Measurements from ENCODE around the gene INSR. TPM values are rescaled to one million over a fixed set of nuclear protein-coding genes. Genes with fewer than 3 reads are reported as not detected.
A peak's percentile ranks its signal among the peaks of the same experiment; 100 is the strongest.

Gene INSR
- total RNA-seq, 1 donor from 2014 or later = 27.3 TPM

GRCh38 chr19:7098096-7098495 lies 196.1 kb downstream of the INSR start:
- no peak for DNase-seq (ENCODE audit: extremely low spot score, unreplicated experiment)
- H3K27me3 Mint-ChIP-seq (ENCODE audit: unreplicated experiment) = no peaks in the 10 kb centered on the region
- H3K9me3 Mint-ChIP-seq (ENCODE audit: unreplicated experiment) = peaks cover 24% of the 10 kb centered on the region
- peak overlapping the region; percentile 99 for H3K27ac Mint-ChIP-seq (ENCODE audit: unreplicated experiment)
- no peak for TF ChIP-seq CTCF (IDR thresholded peaks at IDR 0.05)
- H3K36me3 Mint-ChIP-seq (ENCODE audit: unreplicated experiment) = peaks cover 10% of the 10 kb centered on the region
- H3K4me3 Mint-ChIP-seq (ENCODE audit: unreplicated experiment) = peak overlapping the region; percentile 87
- H3K4me1 Mint-ChIP-seq (ENCODE audit: unreplicated experiment) = peaks cover 10% of the 10 kb centered on the region

GRCh38 chr19:7088999-7089398 lies 205.2 kb downstream of the INSR start:
- H3K27me3 Mint-ChIP-seq (ENCODE audit: unreplicated experiment) = no peaks in the 10 kb centered on the region
- peaks cover 10% of the 10 kb centered on the region for H3K9me3 Mint-ChIP-seq (ENCODE audit: unreplicated experiment)
- no peak overlapping the region for H3K27ac Mint-ChIP-seq (ENCODE audit: unreplicated experiment)
- H3K36me3 Mint-ChIP-seq (ENCODE audit: unreplicated experiment) = peaks cover 33% of the 10 kb centered on the region
- H3K4me3 Mint-ChIP-seq (ENCODE audit: unreplicated experiment) = no peak overlapping the region
- H3K4me1 Mint-ChIP-seq (ENCODE audit: unreplicated experiment) = no peaks in the 10 kb centered on the region
- TF ChIP-seq CTCF (IDR thresholded peaks at IDR 0.05) = no peak
- DNase-seq (ENCODE audit: extremely low spot score, unreplicated experiment) = no peak

- Mint-ChIP-seq H3K27ac (ENCODE audit: unreplicated experiment) (no peak overlapping the region), H3K27me3 (ENCODE audit: unreplicated experiment) (no peaks in the 10 kb centered on the region), H3K4me3 (ENCODE audit: unreplicated experiment) (no peak overlapping the region), H3K36me3 (ENCODE audit: unreplicated experiment) (peaks cover 74% of the 10 kb centered on the region), H3K4me1 (ENCODE audit: unreplicated experiment) (no peaks in the 10 kb centered on the region), H3K9me3 (ENCODE audit: unreplicated experiment) (peaks cover 34% of the 10 kb centered on the region)
- no peak for DNase-seq (ENCODE audit: extremely low spot score, unreplicated experiment)
- TF ChIP-seq CTCF (IDR thresholded peaks at IDR 0.05) = no peak
These were observed 210.9 kb downstream of the INSR start for GRCh38 chr19:7083076-7083956.

- Mint-ChIP-seq H3K27ac (ENCODE audit: unreplicated experiment) (no peak overlapping the region), H3K4me3 (ENCODE audit: unreplicated experiment) (no peak overlapping the region), H3K4me1 (ENCODE audit: unreplicated experiment) (no peaks in the 10 kb centered on the region), H3K27me3 (ENCODE audit: unreplicated experiment) (no peaks in the 10 kb centered on the region), H3K36me3 (ENCODE audit: unreplicated experiment) (peaks cover 87% of the 10 kb centered on the region), H3K9me3 (ENCODE audit: unreplicated experiment) (peaks cover 38% of the 10 kb centered on the region)
- DNase-seq (ENCODE audit: extremely low spot score, unreplicated experiment) = no peak
- no peak for TF ChIP-seq CTCF (IDR thresholded peaks at IDR 0.05)
These were observed 216.2 kb downstream of the INSR start for GRCh38 chr19:7078008-7078407.

GRCh38 chr19:7076151-7076550 lies 218.1 kb downstream of the INSR start:
- Mint-ChIP-seq H3K27ac (ENCODE audit: unreplicated experiment) (no peak overlapping the region), H3K4me3 (ENCODE audit: unreplicated experiment) (no peak overlapping the region), H3K27me3 (ENCODE audit: unreplicated experiment) (no peaks in the 10 kb centered on the region), H3K4me1 (ENCODE audit: unreplicated experiment) (peaks cover 3% of the 10 kb centered on the region), H3K9me3 (ENCODE audit: unreplicated experiment) (peaks cover 31% of the 10 kb centered on the region), H3K36me3 (ENCODE audit: unreplicated experiment) (peaks cover 80% of the 10 kb centered on the region)
- DNase-seq (ENCODE audit: extremely low spot score, unreplicated experiment) = peak; percentile 67
- TF ChIP-seq CTCF (IDR thresholded peaks at IDR 0.05) = no peak

Data from osteocyte (in vitro differentiated cells).